K562 (cell line): ENCODE measurements around the gene GALNT7. TPM values are rescaled to one million over a fixed set of nuclear protein-coding genes. Genes with fewer than 3 reads are reported as not detected.
A peak's percentile ranks its signal among the peaks of the same experiment; 100 is the strongest.

Experiments
- C11orf30 ChIP-seq: fragments of 450-650 bp; IDR thresholded peaks from 2 replicates; pipeline ENCODE4 v1.6.1; 2016; ENCODE audit warnings: low read depth, mild to moderate bottlenecking
- CBX2 ChIP-seq: fragments of 200-600 bp; sonication (generic); IDR thresholded peaks from one replicate; pipeline ENCODE4 v1.6.1; 2012; ENCODE audit warnings: mild to moderate bottlenecking, low read length, inconsistent platforms; ENCODE audit not compliant: insufficient read depth, poor library complexity, severe bottlenecking
- CEBPG ChIP-seq, 3 experiments: fragments of 200-800 bp in 1 of 3; sonication (Bioruptor generic) in 1 of 3; sonication (generic) in 1 of 3; formaldehyde crosslinking in 1 of 3; IDR thresholded peaks in 2 of 3; conservative IDR thresholded peaks in 1 of 3; 2 replicates each; pipeline versions ENCODE4 v1.6.1 to v1.8.0; 2016 to 2022; ENCODE audit warnings: missing compliant biosample characterization in 2 of 3, missing genetic modification characterization in 2 of 3, mild to moderate bottlenecking in 1 of 3, missing genetic modification reagents in 1 of 3
- EP300 ChIP-seq: IDR thresholded peaks from 2 replicates; pipeline ENCODE4 v1.6.1; 2012; ENCODE audit warnings: low read length, improper control_type of control experiment
- HMGN3 ChIP-seq: IDR thresholded peaks from 2 replicates; pipeline ENCODE4 v1.6.1; 2011; ENCODE audit warnings: borderline replicate concordance, low read depth, mild to moderate bottlenecking, mixed read lengths, low read length; ENCODE audit not compliant: insufficient read length; ENCODE audit errors: extremely low read depth
- MYBL2 ChIP-seq, 2 experiments: fragments of 450-650 bp in 1 of 2; sonication (generic) in 1 of 2; formaldehyde crosslinking in 1 of 2; IDR thresholded peaks; 2 replicates each; pipeline versions ENCODE4 v1.6.1 to v1.8.1; 2017 to 2022; ENCODE audit warnings: borderline replicate concordance in 1 of 2, inconsistent platforms in 1 of 2, low read depth in 1 of 2, mild to moderate bottlenecking in 1 of 2, missing genetic modification reagents in 1 of 2, moderate library complexity in 1 of 2
- NCOR1 ChIP-seq: fragments of 450-650 bp; IDR thresholded peaks from 2 replicates; pipeline ENCODE4 v1.6.1; 2016; ENCODE audit warnings: mild to moderate bottlenecking, moderate library complexity
- NR1H2 ChIP-seq: sonication (generic); formaldehyde crosslinking; IDR thresholded peaks from 2 replicates; pipeline ENCODE4 v1.4.0; 2020; ENCODE audit warnings: mild to moderate bottlenecking, missing genetic modification reagents
- NRF1 ChIP-seq, 2 experiments: fragments of 450-650 bp; IDR thresholded peaks in 1 of 2; conservative IDR thresholded peaks in 1 of 2; 2 replicates each; pipeline ENCODE4 v1.6.1; 2014; ENCODE audit warnings: mild to moderate bottlenecking in 2 of 2
- SOX6 ChIP-seq: fragments of 450-650 bp; IDR thresholded peaks from 2 replicates; pipeline ENCODE4 v1.6.1; 2014; ENCODE audit warnings: mild to moderate bottlenecking
- STAT5B ChIP-seq: fragments of 250-450 bp; sonication (Bioruptor Pico); IDR thresholded peaks from 2 replicates; pipeline ENCODE4 v1.8.0; 2021; ENCODE audit warnings: mild to moderate bottlenecking, inconsistent platforms
- TAF9B ChIP-seq: fragments of 450-650 bp; IDR thresholded peaks from 2 replicates; pipeline ENCODE4 v1.6.1; 2018; ENCODE audit warnings: mild to moderate bottlenecking; ENCODE audit not compliant: partially characterized antibody
- TRIM24 ChIP-seq, 2 experiments: fragments of 450-650 bp; IDR thresholded peaks; 2 replicates each; pipeline ENCODE4 v1.6.1; 2016
- ZEB2 ChIP-seq: fragments of 450-650 bp; IDR thresholded peaks from 2 replicates; pipeline ENCODE4 v1.6.1; 2016
- ZNF217 ChIP-seq: sonication (generic); formaldehyde crosslinking; IDR thresholded peaks from 2 replicates; pipeline ENCODE4 v1.8.0; 2022; ENCODE audit warnings: mild to moderate bottlenecking, missing genetic modification reagents
- ZNF311 ChIP-seq: fragments of 250-450 bp; sonication (Bioruptor Pico); IDR thresholded peaks from 2 replicates; pipeline ENCODE4 v1.4.0; 2020; ENCODE audit warnings: mild to moderate bottlenecking, moderate library complexity
- ZNF77 ChIP-seq: fragments of 250-450 bp; sonication (Bioruptor Pico); IDR thresholded peaks from 2 replicates; pipeline ENCODE4 v1.5.0; 2020
- polyA plus RNA-seq, 8 experiments: library from polyadenylated mRNA; depleted of rRNA in 4 of 8; stranded (reverse) in 5 of 8; unstranded in 3 of 8; fragments of >200 nt; fragmentation: Nextera tagmentation in 2 of 8; fragmentation: Illumina TruSeq in 1 of 8; extraction: Ambion mirVana in 2 of 8; extraction: Trizol in 1 of 8; gene quantifications; 2 replicates each; pipeline versions ENCODE4 v1.2.1 to v1.2.3, GENCODE V29; 2011 to 2014; ENCODE audit warnings: inconsistent platforms in 1 of 8, missing spikeins in 1 of 8
- total RNA-seq, 7 experiments: library from RNA; depleted of rRNA in 6 of 7; stranded (reverse); fragments of >200 nt in 6 of 7; fragmentation: Illumina TruSeq in 2 of 7; extraction: Trizol in 2 of 7; gene quantifications; 2 replicates each; pipeline versions ENCODE4 v1.2.1 to v1.2.3, GENCODE V29; 2011 to 2021; ENCODE audit warnings: low replicate concordance in 1 of 7
- TF ChIP-seq, protein P1 (sequence below), 3 experiments: IDR thresholded peaks in 2 of 3; conservative IDR thresholded peaks in 1 of 3; 2 replicates each; pipeline ENCODE4 v1.5.1; 2011 to 2012; ENCODE audit warnings: low read length in 3 of 3, mild to moderate bottlenecking in 3 of 3, control low read depth in 2 of 3, improper control_type of control experiment in 1 of 3, inconsistent platforms in 1 of 3, low read depth in 1 of 3, mixed read lengths in 1 of 3, moderate library complexity in 1 of 3; ENCODE audit not compliant: insufficient read depth in 2 of 3
- TF ChIP-seq, protein P2 (sequence below): fragments of 450-650 bp; IDR thresholded peaks from 2 replicates; pipeline ENCODE4 v1.6.1; 2014; ENCODE audit warnings: low read depth, mild to moderate bottlenecking, moderate library complexity, borderline replicate concordance
- TF ChIP-seq, protein P3 (sequence below): sonication (generic); formaldehyde crosslinking; IDR thresholded peaks from 2 replicates; pipeline ENCODE4 v1.8.1; 2023; ENCODE audit warnings: mild to moderate bottlenecking, missing genetic modification reagents, moderate library complexity
- TF ChIP-seq, protein P4 (sequence below): fragments of 200-800 bp; sonication (Bioruptor generic); IDR thresholded peaks from 2 replicates; pipeline ENCODE4 v1.6.1; 2017; ENCODE audit warnings: missing genetic modification characterization, missing compliant biosample characterization
- TF ChIP-seq, protein P5 (sequence below), 2 experiments: fragments of 450-650 bp in 1 of 2; sonication (generic) in 1 of 2; formaldehyde crosslinking; conservative IDR thresholded peaks; 2 replicates each; pipeline versions ENCODE4 v1.4.0 to v1.8.1; 2020 to 2022; ENCODE audit warnings: mild to moderate bottlenecking in 1 of 2, missing genetic modification reagents in 1 of 2

GALNT7 gene
- total and polyA plus RNA-seq, 9 of the 15 experiments (the other 6 are each of a cell fraction or from before 2014, with no cell fraction given), result 16.7 to 38.7 (median 31.1) TPM

DNA sequence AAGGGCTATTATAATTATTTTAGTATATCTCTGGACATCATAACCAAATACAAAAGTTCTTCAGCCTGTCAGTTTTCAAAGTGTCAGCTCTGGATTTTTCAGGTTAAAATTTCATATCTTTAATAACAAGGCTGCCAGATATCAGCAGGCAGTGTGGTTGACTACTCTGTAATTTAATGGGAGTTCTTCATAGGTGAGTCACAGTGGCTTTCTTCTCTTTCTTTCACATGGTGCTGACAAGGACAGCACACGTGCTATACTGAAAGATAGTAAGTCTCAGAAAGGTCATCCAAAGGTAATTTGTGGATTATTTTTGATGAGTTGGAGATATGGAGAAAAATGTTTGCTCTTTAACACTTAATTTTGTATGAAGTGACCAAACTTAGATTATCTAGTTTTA lies 43.2 kb downstream of the GALNT7 start (continued):
- TF ChIP-seq, protein P1, sequence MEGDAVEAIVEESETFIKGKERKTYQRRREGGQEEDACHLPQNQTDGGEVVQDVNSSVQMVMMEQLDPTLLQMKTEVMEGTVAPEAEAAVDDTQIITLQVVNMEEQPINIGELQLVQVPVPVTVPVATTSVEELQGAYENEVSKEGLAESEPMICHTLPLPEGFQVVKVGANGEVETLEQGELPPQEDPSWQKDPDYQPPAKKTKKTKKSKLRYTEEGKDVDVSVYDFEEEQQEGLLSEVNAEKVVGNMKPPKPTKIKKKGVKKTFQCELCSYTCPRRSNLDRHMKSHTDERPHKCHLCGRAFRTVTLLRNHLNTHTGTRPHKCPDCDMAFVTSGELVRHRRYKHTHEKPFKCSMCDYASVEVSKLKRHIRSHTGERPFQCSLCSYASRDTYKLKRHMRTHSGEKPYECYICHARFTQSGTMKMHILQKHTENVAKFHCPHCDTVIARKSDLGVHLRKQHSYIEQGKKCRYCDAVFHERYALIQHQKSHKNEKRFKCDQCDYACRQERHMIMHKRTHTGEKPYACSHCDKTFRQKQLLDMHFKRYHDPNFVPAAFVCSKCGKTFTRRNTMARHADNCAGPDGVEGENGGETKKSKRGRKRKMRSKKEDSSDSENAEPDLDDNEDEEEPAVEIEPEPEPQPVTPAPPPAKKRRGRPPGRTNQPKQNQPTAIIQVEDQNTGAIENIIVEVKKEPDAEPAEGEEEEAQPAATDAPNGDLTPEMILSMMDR (IDR thresholded peaks at IDR 0.05 in 2 of 3, conservative IDR thresholded peaks at IDR 0.05 in 1 of 3; ENCODE audit: insufficient read depth in 2 of 3, low read depth in 1 of 3, low read length in 3 of 3), result no peak
- no peak for TF ChIP-seq CBX2
- TF ChIP-seq SOX6, result peak; percentile 56
- TF ChIP-seq TAF9B, result no peak
- no peak for TF ChIP-seq CEBPG (CRISPR knock-in tag; IDR thresholded peaks at IDR 0.05)
- TF ChIP-seq CEBPG (tag; conservative IDR thresholded peaks at IDR 0.05 in 1 of 2, IDR thresholded peaks at IDR 0.05 in 1 of 2), result no peak
- TF ChIP-seq C11orf30, result no peak
- TF ChIP-seq, protein P2, sequence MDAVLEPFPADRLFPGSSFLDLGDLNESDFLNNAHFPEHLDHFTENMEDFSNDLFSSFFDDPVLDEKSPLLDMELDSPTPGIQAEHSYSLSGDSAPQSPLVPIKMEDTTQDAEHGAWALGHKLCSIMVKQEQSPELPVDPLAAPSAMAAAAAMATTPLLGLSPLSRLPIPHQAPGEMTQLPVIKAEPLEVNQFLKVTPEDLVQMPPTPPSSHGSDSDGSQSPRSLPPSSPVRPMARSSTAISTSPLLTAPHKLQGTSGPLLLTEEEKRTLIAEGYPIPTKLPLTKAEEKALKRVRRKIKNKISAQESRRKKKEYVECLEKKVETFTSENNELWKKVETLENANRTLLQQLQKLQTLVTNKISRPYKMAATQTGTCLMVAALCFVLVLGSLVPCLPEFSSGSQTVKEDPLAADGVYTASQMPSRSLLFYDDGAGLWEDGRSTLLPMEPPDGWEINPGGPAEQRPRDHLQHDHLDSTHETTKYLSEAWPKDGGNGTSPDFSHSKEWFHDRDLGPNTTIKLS, result no peak
- no peak for TF ChIP-seq MYBL2 (IDR thresholded peaks at IDR 0.05; ENCODE audit: low read depth)
- no peak for TF ChIP-seq MYBL2 (CRISPR knock-in tag; IDR thresholded peaks at IDR 0.05; ENCODE audit: borderline replicate concordance)
- TF ChIP-seq ZNF77 (CRISPR knock-in tag), result no peak
- no peak for TF ChIP-seq ZNF311 (CRISPR knock-in tag)
- TF ChIP-seq NCOR1, result peak; percentile 50; the same call in 1 of the 2 replicates
- TF ChIP-seq, protein P3, sequence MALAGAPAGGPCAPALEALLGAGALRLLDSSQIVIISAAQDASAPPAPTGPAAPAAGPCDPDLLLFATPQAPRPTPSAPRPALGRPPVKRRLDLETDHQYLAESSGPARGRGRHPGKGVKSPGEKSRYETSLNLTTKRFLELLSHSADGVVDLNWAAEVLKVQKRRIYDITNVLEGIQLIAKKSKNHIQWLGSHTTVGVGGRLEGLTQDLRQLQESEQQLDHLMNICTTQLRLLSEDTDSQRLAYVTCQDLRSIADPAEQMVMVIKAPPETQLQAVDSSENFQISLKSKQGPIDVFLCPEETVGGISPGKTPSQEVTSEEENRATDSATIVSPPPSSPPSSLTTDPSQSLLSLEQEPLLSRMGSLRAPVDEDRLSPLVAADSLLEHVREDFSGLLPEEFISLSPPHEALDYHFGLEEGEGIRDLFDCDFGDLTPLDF (CRISPR knock-in tag), result no peak
- no peak for TF ChIP-seq NRF1 (conservative IDR thresholded peaks at IDR 0.05 in 1 of 2, IDR thresholded peaks at IDR 0.05 in 1 of 2)
- TF ChIP-seq, protein P4, sequence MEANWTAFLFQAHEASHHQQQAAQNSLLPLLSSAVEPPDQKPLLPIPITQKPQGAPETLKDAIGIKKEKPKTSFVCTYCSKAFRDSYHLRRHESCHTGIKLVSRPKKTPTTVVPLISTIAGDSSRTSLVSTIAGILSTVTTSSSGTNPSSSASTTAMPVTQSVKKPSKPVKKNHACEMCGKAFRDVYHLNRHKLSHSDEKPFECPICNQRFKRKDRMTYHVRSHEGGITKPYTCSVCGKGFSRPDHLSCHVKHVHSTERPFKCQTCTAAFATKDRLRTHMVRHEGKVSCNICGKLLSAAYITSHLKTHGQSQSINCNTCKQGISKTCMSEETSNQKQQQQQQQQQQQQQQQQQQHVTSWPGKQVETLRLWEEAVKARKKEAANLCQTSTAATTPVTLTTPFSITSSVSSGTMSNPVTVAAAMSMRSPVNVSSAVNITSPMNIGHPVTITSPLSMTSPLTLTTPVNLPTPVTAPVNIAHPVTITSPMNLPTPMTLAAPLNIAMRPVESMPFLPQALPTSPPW, result 0 out of 2 replicates have a peak, but pooled peaks have one; percentile 20
- TF ChIP-seq ZNF217 (CRISPR knock-in tag), result no peak
- TF ChIP-seq, protein P5, sequence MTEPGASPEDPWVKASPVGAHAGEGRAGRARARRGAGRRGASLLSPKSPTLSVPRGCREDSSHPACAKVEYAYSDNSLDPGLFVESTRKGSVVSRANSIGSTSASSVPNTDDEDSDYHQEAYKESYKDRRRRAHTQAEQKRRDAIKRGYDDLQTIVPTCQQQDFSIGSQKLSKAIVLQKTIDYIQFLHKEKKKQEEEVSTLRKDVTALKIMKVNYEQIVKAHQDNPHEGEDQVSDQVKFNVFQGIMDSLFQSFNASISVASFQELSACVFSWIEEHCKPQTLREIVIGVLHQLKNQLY (CRISPR knock-in tag; conservative IDR thresholded peaks at IDR 0.05), result no peak
- no peak for TF ChIP-seq STAT5B (CRISPR knock-in tag)
- TF ChIP-seq NR1H2 (CRISPR knock-in tag), result no peak
- TF ChIP-seq HMGN3, result no peak
- TF ChIP-seq TRIM24 (IDR thresholded peaks at IDR 0.05), result 0 out of 4 replicates have a peak, but pooled peaks of 1 of the 2 experiments have one; percentile 19
- TF ChIP-seq EP300, result peak; percentile 54; the same call in 1 of the 2 replicates
- peak; percentile 24; the same call in 1 of the 2 replicates for TF ChIP-seq ZEB2
